T47D (cell line): ENCODE results near the gene SLFN12.
"Not testable (repeated sequence)": the region's sequence is repeated elsewhere in the genome, so short reads cannot be mapped to it uniquely, and the experiment has no call there.

Experiments used
- DNase-seq, 2 experiments: peaks; one replicate each; pipeline versions ENCODE4 v3.0.0 to v3.0.0-alpha.2; 2011 to 2012; ENCODE audit warnings: low read depth in 1 of 2, low spot score in 1 of 2
- JUND ChIP-seq: IDR thresholded peaks from 2 replicates; pipeline ENCODE4 v1.6.1; 2012; ENCODE audit warnings: low read depth
- in situ Hi-C: cut with HindIII; loops from 2 replicates; pipeline ENCODE4 v1.10.0; 2016; ENCODE audit warnings: low sequenced_read_pairs, low pct_unique_long_range_greater_than_20kb

Gene SLFN12

DNA sequence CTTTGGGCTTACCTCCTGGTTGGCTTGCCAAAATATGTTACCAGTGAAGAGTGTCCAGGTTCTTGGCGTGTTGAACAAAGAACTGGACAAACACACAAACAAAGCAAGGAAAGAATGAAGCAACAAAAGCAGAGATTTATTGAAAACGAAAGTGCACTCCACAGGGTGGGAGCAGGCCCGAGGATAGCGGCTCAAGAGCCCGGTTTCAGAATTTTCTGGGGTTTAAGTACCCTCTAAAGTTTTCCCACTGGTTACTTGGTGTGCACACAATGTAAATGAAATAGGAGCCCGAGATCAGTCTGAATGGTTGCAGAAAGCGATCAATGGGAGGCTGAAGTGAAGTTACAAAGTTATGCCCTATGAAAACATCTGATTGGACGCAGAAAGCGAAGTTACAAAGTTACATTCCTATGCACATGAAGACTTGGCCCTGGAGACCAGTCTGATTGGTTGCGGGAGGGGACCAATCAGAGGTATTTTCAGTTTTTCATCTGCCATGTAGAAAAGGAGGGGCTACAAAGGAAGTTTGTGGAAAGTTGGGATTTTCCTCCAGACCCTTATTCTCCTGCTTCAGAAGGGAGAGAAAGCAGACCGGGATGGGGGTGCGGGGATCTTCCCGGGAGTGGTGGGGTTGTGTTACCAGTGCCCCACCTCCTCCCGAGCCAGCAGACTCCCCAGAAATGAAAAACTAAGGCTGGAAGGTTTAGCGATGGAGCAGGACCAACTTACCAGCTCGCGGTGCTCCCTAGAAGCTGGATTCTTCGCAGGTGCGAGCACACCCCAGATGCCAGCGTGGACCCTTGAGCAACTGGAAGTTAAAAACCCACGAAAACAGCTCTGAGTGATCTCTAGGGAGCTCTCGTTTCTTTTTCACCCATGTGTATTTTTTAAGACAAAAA lies at the start of gene SLFN12:
SLFN12 (minus strand) TSS at position 325 of the 899 bp plus-strand sequence. CDS start 9,472 bp downstream, outside the sequence.
- in situ Hi-C loops = no loop called here

DNA sequence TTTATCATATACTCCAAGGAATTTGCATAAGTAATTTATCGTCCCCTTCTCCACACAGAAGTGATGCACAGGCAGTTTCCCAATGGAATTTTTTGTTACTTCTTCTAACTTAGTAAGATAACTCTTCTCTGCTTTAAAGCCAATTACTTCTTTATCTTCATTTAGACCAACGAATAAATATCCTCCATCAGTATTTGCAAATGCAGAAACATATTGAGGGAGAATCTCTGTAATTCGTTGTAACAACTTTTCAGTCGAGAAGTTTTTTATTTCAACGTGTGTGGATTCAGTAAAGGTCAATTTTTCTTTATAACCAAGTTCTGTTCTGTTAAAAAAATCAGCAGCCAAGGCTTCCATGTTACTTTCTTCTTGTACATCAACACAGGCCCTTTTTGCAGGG lies 47.0 kb upstream of the SLFN12 start:
- no peak for DNase-seq
- in situ Hi-C loops = no loop called here
- no peak for TF ChIP-seq JUND

More for the DNA sequence above, at the start of gene SLFN12:
- no peak for TF ChIP-seq JUND
- peak; percentile 52 to 96 for DNase-seq

DNA sequence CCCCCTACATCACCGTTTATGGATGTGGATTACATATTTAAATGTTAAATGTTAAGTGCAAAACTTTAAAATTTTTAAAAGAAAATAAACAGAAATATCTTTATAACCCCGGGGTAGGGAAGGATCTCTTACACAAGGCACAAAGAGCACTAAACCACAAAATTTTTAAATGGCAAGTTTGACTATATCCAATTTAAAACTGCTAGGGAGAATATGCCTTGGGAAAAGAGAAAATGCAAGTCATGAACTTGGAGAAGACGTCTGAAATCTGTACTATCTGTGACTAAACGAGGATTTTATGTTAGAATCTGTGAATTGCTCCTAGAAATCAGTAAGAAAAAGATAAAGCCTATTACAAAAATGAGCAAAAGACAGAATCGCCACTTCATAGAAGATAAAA lies 44.9 kb upstream of the SLFN12 start:
- in situ Hi-C loops = no loop called here
- no peak for TF ChIP-seq JUND
- no peak for DNase-seq

DNA sequence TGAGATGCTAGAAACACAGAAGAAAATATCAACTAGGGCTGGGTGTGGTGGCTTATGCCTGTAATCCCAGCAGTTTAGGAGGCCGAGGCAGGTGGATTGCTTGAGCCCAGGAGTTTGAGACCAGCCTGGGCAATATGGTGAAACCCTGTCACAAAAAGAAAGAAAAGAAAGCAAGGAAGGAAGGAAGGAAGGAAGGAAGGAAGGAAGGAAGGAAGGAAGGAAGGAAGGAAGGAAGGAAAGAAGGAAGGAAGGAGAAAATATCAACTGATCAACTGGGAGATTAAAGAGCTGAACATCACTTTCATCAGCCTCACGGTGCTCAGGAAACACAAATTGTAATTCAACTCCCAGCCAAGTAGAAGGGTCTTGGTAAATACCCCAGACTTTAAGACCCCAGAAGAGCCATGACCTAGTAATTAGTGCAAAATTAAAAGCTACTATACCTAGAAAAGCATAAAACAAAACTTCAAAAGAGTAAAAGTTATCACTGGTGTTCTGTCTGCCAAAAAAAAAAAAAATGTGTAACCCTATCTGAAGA lies 44.1 kb upstream of the SLFN12 start:
- DNase-seq = no peak
- in situ Hi-C loops = no loop called here
- no peak for TF ChIP-seq JUND

DNA sequence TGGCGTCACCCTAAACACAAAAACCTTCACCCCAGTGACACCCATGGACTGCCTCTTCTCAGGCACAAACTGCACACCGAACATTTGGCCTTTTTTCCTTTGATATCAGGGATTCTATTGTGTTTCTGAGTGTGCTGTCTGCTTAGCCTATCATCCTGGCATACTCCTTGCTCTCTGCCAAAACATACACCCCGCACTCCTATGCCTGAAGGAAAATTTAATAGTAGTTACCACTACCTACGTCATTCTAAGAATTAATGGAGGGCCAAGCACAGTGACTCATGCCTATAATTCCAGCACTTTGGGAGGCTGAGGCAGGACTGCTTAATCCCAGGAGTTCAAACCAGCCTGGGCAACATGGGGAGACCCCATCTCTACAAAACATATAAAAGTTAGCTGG lies 36.2 kb upstream of the SLFN12 start:
- TF ChIP-seq JUND = no peak
- in situ Hi-C loops = no loop called here
- no peak for DNase-seq

DNA sequence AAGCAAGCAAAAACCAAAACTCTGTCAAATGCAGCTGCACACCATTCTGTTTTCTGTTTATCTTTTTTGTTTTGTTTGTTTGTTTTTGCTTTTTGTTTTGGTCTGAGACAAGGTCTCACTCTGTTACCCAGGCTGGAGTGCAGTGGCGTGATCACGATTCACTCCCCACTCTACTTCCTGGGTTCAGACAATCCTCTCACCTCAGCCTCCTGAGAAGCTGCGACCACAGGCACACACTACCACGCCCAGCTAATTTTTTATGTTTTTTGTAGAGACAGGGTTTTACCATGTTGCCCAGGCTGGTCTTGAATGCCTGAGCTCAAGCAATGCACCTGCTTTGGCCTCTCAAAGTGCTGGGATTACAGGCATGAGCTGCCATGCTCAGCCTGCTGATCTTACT lies 35.5 kb upstream of the SLFN12 start:
- no peak for TF ChIP-seq JUND
- no peak for DNase-seq
- in situ Hi-C loops = no loop called here

DNA sequence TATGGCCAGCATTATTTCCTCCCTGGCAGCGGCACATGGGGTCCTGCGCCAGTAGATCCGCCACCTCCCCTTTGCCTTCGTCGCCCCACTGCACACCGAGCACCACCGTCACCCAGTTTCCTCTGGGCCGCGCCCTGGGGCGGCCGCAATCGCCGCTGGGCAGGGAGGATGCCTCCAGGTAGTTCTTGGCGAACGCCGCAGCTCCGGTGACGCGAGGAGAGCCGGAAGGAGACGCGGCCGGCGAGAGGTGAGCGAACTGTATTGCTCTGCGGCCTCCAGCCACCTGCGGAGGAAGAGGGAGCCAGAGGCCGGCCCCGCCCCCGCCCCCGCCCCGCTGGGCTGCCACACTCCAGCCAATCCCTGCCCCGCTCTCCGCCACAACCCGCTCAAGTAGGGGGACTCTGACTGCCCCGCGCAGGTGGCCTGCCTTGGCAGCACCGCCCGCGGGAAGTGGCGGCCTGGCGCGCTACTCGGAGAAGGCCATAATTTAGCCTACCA lies 28.1 kb upstream of the SLFN12 start:
- TF ChIP-seq JUND = no peak
- in situ Hi-C loops = no loop called here
- DNase-seq = peak; percentile 85 to 87

DNA sequence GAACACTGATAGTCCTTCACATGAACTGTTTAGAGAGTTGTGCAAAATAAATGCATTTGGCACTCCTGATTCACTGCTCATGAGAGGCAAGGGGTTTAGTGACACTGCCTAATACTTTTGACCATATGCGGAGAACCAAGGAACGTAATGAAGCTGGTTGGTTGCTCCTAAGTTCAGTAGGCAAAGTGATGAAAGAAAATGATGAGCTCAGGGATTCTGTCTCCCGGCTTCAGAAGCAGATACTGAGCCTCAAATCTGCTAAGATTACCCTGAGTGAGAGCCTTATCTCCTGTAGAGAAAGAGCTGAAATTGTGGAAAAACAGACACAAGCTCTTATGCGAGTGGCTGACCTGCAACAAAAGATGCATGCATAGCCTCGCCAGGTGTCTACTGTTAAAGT lies 21.7 kb upstream of the SLFN12 start:
- DNase-seq, in situ Hi-C loops: not testable (repeated sequence)

DNA sequence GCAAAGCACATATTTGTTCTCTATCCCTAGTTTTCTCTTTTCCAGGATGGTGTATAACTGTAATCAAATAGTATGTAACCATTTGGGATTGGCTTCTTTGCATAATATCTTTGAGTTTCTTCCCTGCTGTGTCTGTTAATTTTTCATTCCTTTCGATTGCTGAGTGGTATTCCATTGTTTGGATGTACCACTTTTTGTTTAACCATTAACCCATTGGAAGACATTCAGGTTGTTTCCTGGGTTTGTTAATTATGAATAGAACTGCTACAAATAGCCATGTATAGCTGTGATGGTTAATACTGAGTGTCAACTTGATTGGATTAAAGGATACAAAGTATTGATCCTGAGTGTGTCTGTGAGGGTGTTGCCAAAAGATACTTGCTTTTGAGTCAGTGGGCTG lies 20.9 kb upstream of the SLFN12 start:
- in situ Hi-C loops = no loop called here
- no peak for DNase-seq
- TF ChIP-seq JUND = no peak

DNA sequence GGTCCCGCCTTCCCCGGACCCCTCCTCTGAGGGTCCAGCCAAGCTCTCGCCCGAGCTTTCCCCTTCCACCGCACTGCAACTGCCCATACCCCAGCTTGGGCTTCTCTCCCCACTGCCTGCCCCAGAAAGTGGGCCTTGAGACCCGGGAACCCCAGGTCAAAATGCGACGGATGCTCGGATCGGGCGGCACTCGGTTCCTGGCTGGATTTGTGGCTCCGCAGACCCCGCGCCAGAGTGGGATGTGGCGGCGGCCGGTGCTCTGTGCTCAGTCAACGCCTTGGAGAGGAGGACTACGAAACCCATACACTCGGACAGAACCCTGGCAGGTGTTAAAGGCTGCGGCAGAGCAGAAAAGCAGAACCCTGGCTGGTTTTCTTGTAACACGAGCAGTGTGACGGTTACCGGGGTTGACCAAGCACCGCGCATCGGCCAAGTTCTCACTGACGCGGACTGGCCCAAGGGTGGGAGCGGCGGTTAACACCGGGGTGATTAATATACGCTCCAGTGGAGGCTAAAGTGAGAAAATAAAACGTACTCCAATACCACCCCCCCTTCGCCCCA lies 17.2 kb upstream of the SLFN12 start:
- no peak for DNase-seq
- no peak for TF ChIP-seq JUND
- in situ Hi-C loops = no loop called here

DNA sequence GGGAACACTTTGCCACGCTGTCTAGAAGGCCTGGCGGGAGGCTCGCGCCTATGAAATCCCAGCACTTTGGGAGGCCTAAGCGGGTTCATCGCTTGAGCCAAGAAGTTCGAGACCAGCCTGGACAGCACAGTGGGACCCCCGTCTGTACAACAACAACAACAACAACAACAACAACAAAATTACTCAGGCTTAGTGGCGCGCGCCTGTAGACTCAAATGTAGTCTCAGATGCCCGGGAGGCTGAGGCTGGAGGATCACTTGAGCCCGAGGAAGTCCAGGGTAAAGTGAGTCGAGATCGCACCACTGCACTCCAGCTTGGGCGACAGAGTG lies 16.6 kb upstream of the SLFN12 start:
- no peak for DNase-seq
- in situ Hi-C loops = no loop called here
- no peak for TF ChIP-seq JUND

DNA sequence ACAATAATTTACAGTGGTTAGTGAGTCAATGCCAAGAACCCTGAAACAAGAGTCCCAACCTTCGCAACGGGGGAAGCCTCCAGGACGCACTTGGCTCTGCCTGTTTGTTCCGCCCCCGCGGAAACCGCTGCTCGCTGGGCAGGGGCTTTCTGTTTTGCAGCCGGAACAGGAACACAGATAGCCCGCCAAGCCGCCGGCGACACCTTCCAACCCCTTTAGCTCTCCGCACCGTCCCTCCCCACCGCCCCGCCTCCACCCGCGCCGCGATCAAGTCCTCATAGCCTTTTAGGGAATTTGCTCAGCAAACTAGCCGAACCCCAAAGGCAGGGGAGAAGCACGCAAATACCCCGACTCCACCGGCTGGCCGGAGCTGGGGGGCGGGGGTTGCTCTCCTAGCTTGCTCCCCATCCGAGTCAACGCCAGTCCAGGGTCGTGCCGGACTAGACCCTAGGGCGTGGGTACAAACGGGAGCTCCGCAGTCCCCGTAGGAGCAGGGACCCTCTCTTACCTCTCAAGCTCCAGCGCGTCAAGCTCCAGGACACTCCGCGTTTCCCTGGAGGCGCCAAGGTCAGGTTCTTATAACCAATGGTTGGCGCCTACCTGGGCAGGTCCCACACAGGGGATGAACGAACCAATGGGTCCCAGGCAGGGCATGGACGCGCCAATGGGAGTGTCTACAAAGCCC lies 16.1 kb upstream of the SLFN12 start, which contains the start of gene SLFN13:
SLFN13 (minus strand) TSS at position 553 of the 685 bp plus-strand sequence. CDS start 3,086 bp downstream, outside the sequence.
- peak; percentile 74 to 91 for DNase-seq
- in situ Hi-C loops = no loop called here
- TF ChIP-seq JUND = no peak
